ENCODE data around the gene GABRA5. TPM values are rescaled to one million over a fixed set of nuclear protein-coding genes. Genes with fewer than 3 reads are reported as not detected.

GABRA5 gene
- total and polyA plus RNA-seq, 3 experiments from 2014 or later = not detected

DNA sequence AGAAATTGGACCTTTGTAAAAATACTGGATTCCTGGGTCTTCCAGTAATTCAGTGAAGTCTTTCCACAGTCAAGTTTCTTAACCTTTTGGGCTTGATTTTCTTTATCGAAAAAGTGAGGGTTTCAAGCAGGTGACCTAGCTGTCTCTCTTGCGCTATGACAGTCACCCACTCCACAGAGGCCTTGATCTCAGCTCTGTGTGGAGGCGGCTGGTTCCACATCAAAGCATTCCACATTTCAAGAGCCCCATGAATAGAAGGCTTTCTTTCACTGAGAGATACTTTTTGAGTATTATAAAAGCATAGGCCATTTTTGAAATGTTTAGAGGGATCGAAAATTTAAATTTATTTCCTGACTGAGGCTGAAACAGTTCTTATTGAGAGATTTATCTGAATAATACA lies 43.9 kb downstream of the GABRA5 start:
- Histone ChIP-seq H3K36me3 (ENCODE audit: insufficient read depth, low read length) (no peaks in the 10 kb centered on the region), H3K9me3 (ENCODE audit: low read length) (peaks cover 4% of the 10 kb centered on the region), H3K27ac (ENCODE audit: low read depth, low read length) (no peak overlapping the region), H3K4me3 (ENCODE audit: low read length) (no peak overlapping the region), H3K4me1 (ENCODE audit: insufficient read depth, low read length) (no peaks in the 10 kb centered on the region), H3K27me3 (ENCODE audit: insufficient read depth, low read length, poor library complexity, severe bottlenecking) (no peaks in the 10 kb centered on the region)
- ChIA-PET CTCF (no interaction called here), POLR2A (no interaction called here)
- no peak for DNase-seq
- H3K36me3 Mint-ChIP-seq = no peaks in the 10 kb centered on the region
- no peaks in the 10 kb centered on the region for H3K27me3 Mint-ChIP-seq
- H3K4me1 Mint-ChIP-seq = no peaks in the 10 kb centered on the region
- no peak overlapping the region for H3K4me3 Mint-ChIP-seq
- H3K9me3 Mint-ChIP-seq = peaks cover 12 to 27% (median 22%) of the 10 kb centered on the region in 5 donors
- H3K27ac Mint-ChIP-seq = no peak overlapping the region

- Mint-ChIP-seq H3K27me3 (no peaks in the 10 kb centered on the region), H3K36me3 (no peaks in the 10 kb centered on the region), H3K4me3 (no peak overlapping the region), H3K4me1 (no peaks in the 10 kb centered on the region), H3K27ac (no peak overlapping the region), H3K9me3 (peaks cover 1 to 34% (median 9%) of the 10 kb centered on the region in 5 donors)
- H3K9me3 ChIP-seq (ENCODE audit: low read length) = no peaks in the 10 kb centered on the region
- H3K4me1 ChIP-seq (ENCODE audit: insufficient read depth, low read length) = no peaks in the 10 kb centered on the region
- H3K4me3 ChIP-seq (ENCODE audit: low read length) = no peak overlapping the region
- DNase-seq = no peak
- H3K27ac ChIP-seq (ENCODE audit: low read depth, low read length) = no peak overlapping the region
- H3K27me3 ChIP-seq (ENCODE audit: insufficient read depth, low read length, poor library complexity, severe bottlenecking) = no peaks in the 10 kb centered on the region
- no peaks in the 10 kb centered on the region for H3K36me3 ChIP-seq (ENCODE audit: insufficient read depth, low read length)
- POLR2A ChIA-PET = no interaction called here
- CTCF ChIA-PET = no interaction called here
Measured at GRCh38 chr15:26921433-26921832, 54.6 kb downstream of the GABRA5 start.

GRCh38 chr15:26926081-26926480 lies 59.2 kb downstream of the GABRA5 start:
- Histone ChIP-seq H3K27ac (ENCODE audit: low read depth, low read length) (no peak overlapping the region), H3K9me3 (ENCODE audit: low read length) (no peaks in the 10 kb centered on the region), H3K27me3 (ENCODE audit: insufficient read depth, low read length, poor library complexity, severe bottlenecking) (no peaks in the 10 kb centered on the region), H3K4me1 (ENCODE audit: insufficient read depth, low read length) (no peaks in the 10 kb centered on the region), H3K4me3 (ENCODE audit: low read length) (no peak overlapping the region), H3K36me3 (ENCODE audit: insufficient read depth, low read length) (no peaks in the 10 kb centered on the region)
- no peak overlapping the region for H3K27ac Mint-ChIP-seq
- H3K9me3 Mint-ChIP-seq = peaks cover 6 to 24% (median 11%) of the 10 kb centered on the region in 5 donors
- H3K4me3 Mint-ChIP-seq = no peak overlapping the region
- no peaks in the 10 kb centered on the region for H3K36me3 Mint-ChIP-seq
- H3K4me1 Mint-ChIP-seq = no peaks in the 10 kb centered on the region
- CTCF ChIA-PET = no interaction called here
- no peaks in the 10 kb centered on the region for H3K27me3 Mint-ChIP-seq
- POLR2A ChIA-PET = no interaction called here
- DNase-seq = no peak

- Histone ChIP-seq H3K4me3 (ENCODE audit: low read length) (no peak overlapping the region), H3K27ac (ENCODE audit: low read depth, low read length) (no peak overlapping the region), H3K27me3 (ENCODE audit: insufficient read depth, low read length, poor library complexity, severe bottlenecking) (no peaks in the 10 kb centered on the region), H3K36me3 (ENCODE audit: insufficient read depth, low read length) (no peaks in the 10 kb centered on the region), H3K4me1 (ENCODE audit: insufficient read depth, low read length) (no peaks in the 10 kb centered on the region), H3K9me3 (ENCODE audit: low read length) (no peaks in the 10 kb centered on the region)
- no peak overlapping the region for H3K27ac Mint-ChIP-seq
- POLR2A ChIA-PET = no interaction called here
- no peaks in the 10 kb centered on the region for H3K36me3 Mint-ChIP-seq
- CTCF ChIA-PET = no interaction called here
- H3K27me3 Mint-ChIP-seq = no peaks in the 10 kb centered on the region
- peaks cover 6 to 13% (median 10%) of the 10 kb centered on the region in 5 donors for H3K9me3 Mint-ChIP-seq
- no peak for DNase-seq
- no peaks in the 10 kb centered on the region for H3K4me1 Mint-ChIP-seq
- no peak overlapping the region for H3K4me3 Mint-ChIP-seq
Measured at GRCh38 chr15:26928051-26928450, 61.2 kb downstream of the GABRA5 start.

GRCh38 chr15:26929588-26929987 lies 62.7 kb downstream of the GABRA5 start:
- H3K27me3 Mint-ChIP-seq = no peaks in the 10 kb centered on the region
- Histone ChIP-seq H3K27me3 (ENCODE audit: insufficient read depth, low read length, poor library complexity, severe bottlenecking) (no peaks in the 10 kb centered on the region), H3K36me3 (ENCODE audit: insufficient read depth, low read length) (no peaks in the 10 kb centered on the region), H3K4me3 (ENCODE audit: low read length) (no peak overlapping the region), H3K27ac (ENCODE audit: low read depth, low read length) (no peak overlapping the region), H3K4me1 (ENCODE audit: insufficient read depth, low read length) (no peaks in the 10 kb centered on the region), H3K9me3 (ENCODE audit: low read length) (no peaks in the 10 kb centered on the region)
- no peak overlapping the region for H3K4me3 Mint-ChIP-seq
- ChIA-PET CTCF (no interaction called here), POLR2A (no interaction called here)
- no peak for DNase-seq
- no peaks in the 10 kb centered on the region for H3K36me3 Mint-ChIP-seq
- H3K9me3 Mint-ChIP-seq = peaks cover 4 to 17% (median 9%) of the 10 kb centered on the region in 5 donors
- no peaks in the 10 kb centered on the region for H3K4me1 Mint-ChIP-seq
- H3K27ac Mint-ChIP-seq = no peak overlapping the region

GRCh38 chr15:26934848-26935247 lies 68.0 kb downstream of the GABRA5 start:
- Mint-ChIP-seq H3K9me3 (peaks cover 0 to 20% (median 11%) of the 10 kb centered on the region in 5 donors), H3K4me3 (no peak overlapping the region), H3K27me3 (no peaks in the 10 kb centered on the region), H3K27ac (no peak overlapping the region), H3K36me3 (no peaks in the 10 kb centered on the region), H3K4me1 (no peaks in the 10 kb centered on the region)
- H3K27ac ChIP-seq (ENCODE audit: low read depth, low read length) = no peak overlapping the region
- ChIA-PET POLR2A (no interaction called here), CTCF (no interaction called here)
- H3K4me3 ChIP-seq (ENCODE audit: low read length) = no peak overlapping the region
- H3K4me1 ChIP-seq (ENCODE audit: insufficient read depth, low read length) = no peaks in the 10 kb centered on the region
- H3K27me3 ChIP-seq (ENCODE audit: insufficient read depth, low read length, poor library complexity, severe bottlenecking) = no peaks in the 10 kb centered on the region
- no peaks in the 10 kb centered on the region for H3K36me3 ChIP-seq (ENCODE audit: insufficient read depth, low read length)
- no peak for DNase-seq
- no peaks in the 10 kb centered on the region for H3K9me3 ChIP-seq (ENCODE audit: low read length)

- ChIA-PET CTCF (no interaction called here), POLR2A (no interaction called here)
- Histone ChIP-seq H3K4me3 (ENCODE audit: low read length) (no peak overlapping the region), H3K4me1 (ENCODE audit: insufficient read depth, low read length) (no peaks in the 10 kb centered on the region), H3K36me3 (ENCODE audit: insufficient read depth, low read length) (no peaks in the 10 kb centered on the region), H3K9me3 (ENCODE audit: low read length) (no peaks in the 10 kb centered on the region), H3K27ac (ENCODE audit: low read depth, low read length) (no peak overlapping the region), H3K27me3 (ENCODE audit: insufficient read depth, low read length, poor library complexity, severe bottlenecking) (no peaks in the 10 kb centered on the region)
- Mint-ChIP-seq H3K4me3 (no peak overlapping the region), H3K27ac (no peak overlapping the region), H3K4me1 (no peaks in the 10 kb centered on the region), H3K9me3 (peaks cover 0 to 17% (median 9%) of the 10 kb centered on the region in 5 donors), H3K36me3 (no peaks in the 10 kb centered on the region), H3K27me3 (no peaks in the 10 kb centered on the region)
- DNase-seq = no peak
Measured at GRCh38 chr15:26935322-26935721, 68.5 kb downstream of the GABRA5 start.

GRCh38 chr15:26936502-26936901 lies 69.6 kb downstream of the GABRA5 start:
- no peaks in the 10 kb centered on the region for H3K9me3 ChIP-seq (ENCODE audit: low read length)
- H3K27me3 Mint-ChIP-seq = no peaks in the 10 kb centered on the region
- ChIA-PET POLR2A (no interaction called here), CTCF (no interaction called here)
- H3K27me3 ChIP-seq (ENCODE audit: insufficient read depth, low read length, poor library complexity, severe bottlenecking) = no peaks in the 10 kb centered on the region
- no peak for DNase-seq
- no peak overlapping the region for H3K4me3 Mint-ChIP-seq
- H3K4me1 ChIP-seq (ENCODE audit: insufficient read depth, low read length) = no peaks in the 10 kb centered on the region
- H3K4me3 ChIP-seq (ENCODE audit: low read length) = no peak overlapping the region
- H3K27ac Mint-ChIP-seq = no peak overlapping the region
- no peak overlapping the region for H3K27ac ChIP-seq (ENCODE audit: low read depth, low read length)
- H3K4me1 Mint-ChIP-seq = no peaks in the 10 kb centered on the region
- H3K36me3 Mint-ChIP-seq = no peaks in the 10 kb centered on the region
- no peaks in the 10 kb centered on the region for H3K36me3 ChIP-seq (ENCODE audit: insufficient read depth, low read length)
- peaks cover 0 to 16% (median 5%) of the 10 kb centered on the region in 5 donors for H3K9me3 Mint-ChIP-seq

- Mint-ChIP-seq H3K27ac (no peak overlapping the region), H3K4me3 (no peak overlapping the region), H3K9me3 (peaks cover 0 to 16% (median 5%) of the 10 kb centered on the region in 5 donors), H3K27me3 (no peaks in the 10 kb centered on the region), H3K36me3 (no peaks in the 10 kb centered on the region), H3K4me1 (no peaks in the 10 kb centered on the region)
- Histone ChIP-seq H3K27me3 (ENCODE audit: insufficient read depth, low read length, poor library complexity, severe bottlenecking) (no peaks in the 10 kb centered on the region), H3K27ac (ENCODE audit: low read depth, low read length) (no peak overlapping the region), H3K4me3 (ENCODE audit: low read length) (no peak overlapping the region), H3K36me3 (ENCODE audit: insufficient read depth, low read length) (no peaks in the 10 kb centered on the region), H3K9me3 (ENCODE audit: low read length) (no peaks in the 10 kb centered on the region), H3K4me1 (ENCODE audit: insufficient read depth, low read length) (no peaks in the 10 kb centered on the region)
- ChIA-PET CTCF (no interaction called here), POLR2A (no interaction called here)
- DNase-seq = no peak
Measured at GRCh38 chr15:26937134-26937533, 70.3 kb downstream of the GABRA5 start.
